BE2C (cell line): ENCODE measurements around the gene PDIA5.

Source experiments
- DNase-seq: peaks from one replicate; pipeline ENCODE4 v3.0.0-alpha.2; 2020
- H3K27me3 ChIP-seq: fragments of 250-450 bp; sonication (Bioruptor Pico); 2 replicates; pipeline ENCODE4 v1.5.1; 2020; ENCODE audit warnings: mild to moderate bottlenecking
- H3K36me3 ChIP-seq: fragments of 250-450 bp; sonication (Bioruptor Pico); 2 replicates; pipeline ENCODE4 v1.5.1; 2020; ENCODE audit warnings: mild to moderate bottlenecking
- H3K4me1 ChIP-seq: fragments of 250-450 bp; sonication (Bioruptor Pico); 2 replicates; pipeline ENCODE4 v1.5.1; 2020
- H3K4me3 ChIP-seq: 2 replicates; pipeline ENCODE4 v1.5.1; 2011; ENCODE audit warnings: low read depth, low read length
- H3K9me3 ChIP-seq: fragments of 250-450 bp; sonication (Bioruptor Pico); 2 replicates; pipeline ENCODE4 v1.5.1; 2020
- CTCF ChIP-seq: IDR thresholded peaks from 2 replicates; pipeline ENCODE4 v1.5.1; 2012; ENCODE audit warnings: mild to moderate bottlenecking, low read depth, low read length

The PDIA5 gene

DNA sequence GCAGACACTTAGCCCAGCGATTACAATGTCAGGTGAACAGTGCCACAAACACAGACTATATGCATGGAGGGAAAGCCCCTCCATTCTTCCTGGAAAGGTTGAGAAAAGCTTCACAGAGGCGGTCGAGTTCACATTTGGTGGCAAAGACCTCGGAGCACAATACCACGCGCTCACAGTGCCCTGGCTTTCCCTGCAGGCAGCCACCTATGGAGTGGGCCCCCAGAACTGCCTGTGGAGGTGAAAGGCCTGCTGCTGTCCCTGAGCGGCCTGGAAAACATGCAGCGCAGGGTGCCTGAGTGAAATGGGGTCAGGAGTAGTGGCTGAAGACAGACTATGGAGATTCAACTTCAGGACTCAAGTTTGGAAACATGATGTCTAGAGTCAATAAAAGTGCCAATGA is 26.9 kb downstream of the PDIA5 start:
- TF ChIP-seq CTCF: no peak
- peaks cover 22% of the 10 kb centered on the region for H3K4me1 ChIP-seq
- H3K36me3 ChIP-seq: peaks cover 68% of the 10 kb centered on the region
- H3K27me3 ChIP-seq: no peaks in the 10 kb centered on the region
- H3K9me3 ChIP-seq: no peaks in the 10 kb centered on the region
- no peak for DNase-seq
- H3K4me3 ChIP-seq: no peak overlapping the region

GRCh38 chr3:123094516-123095313 is 27.9 kb downstream of the PDIA5 start:
- Histone ChIP-seq H3K9me3 (no peaks in the 10 kb centered on the region), H3K36me3 (peaks cover 70% of the 10 kb centered on the region), H3K4me3 (no peak overlapping the region), H3K4me1 (peaks cover 22% of the 10 kb centered on the region), H3K27me3 (no peaks in the 10 kb centered on the region)
- TF ChIP-seq CTCF: no peak
- DNase-seq: no peak

GRCh38 chr3:123096126-123096525 is 29.3 kb downstream of the PDIA5 start:
- no peak overlapping the region for H3K4me3 ChIP-seq
- H3K27me3 ChIP-seq: no peaks in the 10 kb centered on the region
- no peak for TF ChIP-seq CTCF
- H3K4me1 ChIP-seq: peaks cover 22% of the 10 kb centered on the region
- peaks cover 65% of the 10 kb centered on the region for H3K36me3 ChIP-seq
- no peaks in the 10 kb centered on the region for H3K9me3 ChIP-seq
- no peak for DNase-seq

- peaks cover 59% of the 10 kb centered on the region for H3K36me3 ChIP-seq
- H3K4me3 ChIP-seq: no peak overlapping the region
- no peak for TF ChIP-seq CTCF
- H3K9me3 ChIP-seq: no peaks in the 10 kb centered on the region
- peaks cover 22% of the 10 kb centered on the region for H3K4me1 ChIP-seq
- DNase-seq: peak; percentile 78
- no peaks in the 10 kb centered on the region for H3K27me3 ChIP-seq
Measured at GRCh38 chr3:123096731-123097130, 29.9 kb downstream of the PDIA5 start.

DNA sequence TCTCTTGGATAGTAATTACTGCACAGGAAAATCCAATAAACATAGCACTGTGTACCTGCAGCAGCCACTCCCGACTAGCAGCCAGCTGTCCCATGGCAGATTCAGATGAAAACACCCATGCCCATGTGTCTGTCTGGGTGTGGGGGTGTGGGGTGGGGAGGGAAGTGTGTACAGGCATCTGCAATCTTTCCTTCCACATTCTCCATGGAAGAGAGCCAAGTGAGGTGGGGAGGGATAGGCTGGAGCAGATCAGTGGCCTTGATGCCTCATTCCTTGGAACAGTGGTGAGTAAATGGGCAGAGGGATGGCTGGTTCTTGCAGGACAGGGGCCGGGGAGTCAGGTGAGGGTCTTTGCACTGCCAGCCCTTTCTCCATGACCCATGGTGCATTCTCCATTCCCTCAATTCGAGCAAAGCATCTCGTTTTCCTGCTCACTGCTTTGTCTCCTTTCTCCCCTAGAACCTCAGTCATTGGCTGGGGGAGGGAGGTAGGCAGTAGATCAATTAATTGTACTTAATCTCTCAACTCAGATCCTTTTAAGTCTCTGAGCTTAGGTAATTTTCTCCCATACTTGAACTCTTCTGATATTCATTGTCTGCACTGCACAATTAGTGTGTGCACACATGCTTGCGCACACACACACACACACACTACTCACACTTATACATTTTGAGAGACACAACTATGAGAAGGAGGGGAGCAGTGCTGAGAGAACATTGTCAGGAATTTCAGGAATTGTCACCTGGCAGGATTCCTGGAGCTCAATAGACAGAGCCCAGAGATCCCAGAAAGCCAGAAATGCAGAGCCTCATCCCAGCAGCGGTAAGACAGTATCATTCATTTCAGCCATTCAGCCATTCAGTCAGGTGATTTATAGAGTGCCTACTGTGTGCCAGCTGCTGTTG is 31.9 kb downstream of the PDIA5 start:
- no peak for DNase-seq
- Histone ChIP-seq H3K4me1 (peaks cover 34% of the 10 kb centered on the region), H3K9me3 (no peaks in the 10 kb centered on the region), H3K4me3 (no peak overlapping the region), H3K36me3 (peaks cover 60% of the 10 kb centered on the region), H3K27me3 (no peaks in the 10 kb centered on the region)
- no peak for TF ChIP-seq CTCF
